ENCODE measurements around the gene DUSP12.

The DUSP12 gene

DNA sequence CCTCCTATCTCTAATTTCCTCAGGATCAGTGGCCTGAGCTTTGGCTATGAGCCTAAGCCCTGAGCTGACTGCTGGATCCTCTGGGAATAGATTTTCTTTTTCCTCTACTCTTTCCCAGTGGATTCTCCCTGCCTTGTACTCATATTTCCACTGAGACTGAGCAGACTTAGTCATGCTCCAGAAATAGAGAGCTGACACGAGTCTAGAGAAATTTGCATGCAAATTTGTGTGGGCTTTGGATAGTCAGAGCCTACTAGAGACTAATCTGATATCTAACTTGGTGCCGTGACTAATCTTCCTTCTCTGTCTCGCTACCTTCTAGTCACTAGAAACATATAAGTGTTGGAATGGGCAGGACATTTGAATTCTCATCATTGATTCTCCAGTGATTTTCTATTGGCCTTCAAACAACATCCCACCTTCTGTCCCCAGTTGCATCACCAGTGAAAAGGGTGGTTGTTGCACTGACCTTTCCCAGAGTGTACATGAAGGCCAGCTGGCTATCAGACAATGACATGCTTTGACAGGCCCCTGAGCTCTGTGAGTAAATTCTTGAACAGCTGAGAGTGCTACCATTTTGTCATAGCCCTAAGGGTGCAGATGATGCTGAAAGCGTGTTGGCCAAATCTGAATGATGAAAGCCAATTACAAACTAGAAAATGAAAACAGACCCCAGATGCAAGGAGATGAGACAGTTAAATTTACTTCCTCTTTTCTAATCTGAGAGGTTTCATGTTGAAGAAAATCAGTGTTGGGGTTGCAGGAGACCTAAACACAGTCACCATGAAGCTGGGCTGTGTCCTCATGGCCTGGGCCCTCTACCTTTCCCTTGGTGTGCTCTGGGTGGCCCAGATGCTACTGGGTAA lies 42.9 kb upstream of the DUSP12 start, which contains the start of gene FCRLA:
Gene FCRLA, plus strand, starts transcription at position 748 of the 866 bp plus-strand sequence. Its CDS starts 36 bp downstream, at position 784.
- no peak within 1 kb of the TSS for H3K27ac ChIP-seq
- no peaks in the 10 kb centered on the region for H4K20me1 ChIP-seq (ENCODE audit: insufficient read depth)
- H3K9ac ChIP-seq, result no peak within 1 kb of the TSS
- no peak within 1 kb of the TSS for H2AFZ ChIP-seq (ENCODE audit: low read depth)
- H3K4me2 ChIP-seq, result no peak within 1 kb of the TSS
- peaks cover 13% of the 10 kb centered on the region for H3K4me1 ChIP-seq (ENCODE audit: low read depth, poor library complexity, severe bottlenecking)
- H3K36me3 ChIP-seq (ENCODE audit: insufficient read depth), result no peaks in the 10 kb centered on the region
- H3K27me3 ChIP-seq (ENCODE audit: insufficient read depth, low read depth), result no peaks in the 10 kb centered on the region
- TF ChIP-seq, protein P1, sequence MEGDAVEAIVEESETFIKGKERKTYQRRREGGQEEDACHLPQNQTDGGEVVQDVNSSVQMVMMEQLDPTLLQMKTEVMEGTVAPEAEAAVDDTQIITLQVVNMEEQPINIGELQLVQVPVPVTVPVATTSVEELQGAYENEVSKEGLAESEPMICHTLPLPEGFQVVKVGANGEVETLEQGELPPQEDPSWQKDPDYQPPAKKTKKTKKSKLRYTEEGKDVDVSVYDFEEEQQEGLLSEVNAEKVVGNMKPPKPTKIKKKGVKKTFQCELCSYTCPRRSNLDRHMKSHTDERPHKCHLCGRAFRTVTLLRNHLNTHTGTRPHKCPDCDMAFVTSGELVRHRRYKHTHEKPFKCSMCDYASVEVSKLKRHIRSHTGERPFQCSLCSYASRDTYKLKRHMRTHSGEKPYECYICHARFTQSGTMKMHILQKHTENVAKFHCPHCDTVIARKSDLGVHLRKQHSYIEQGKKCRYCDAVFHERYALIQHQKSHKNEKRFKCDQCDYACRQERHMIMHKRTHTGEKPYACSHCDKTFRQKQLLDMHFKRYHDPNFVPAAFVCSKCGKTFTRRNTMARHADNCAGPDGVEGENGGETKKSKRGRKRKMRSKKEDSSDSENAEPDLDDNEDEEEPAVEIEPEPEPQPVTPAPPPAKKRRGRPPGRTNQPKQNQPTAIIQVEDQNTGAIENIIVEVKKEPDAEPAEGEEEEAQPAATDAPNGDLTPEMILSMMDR (conservative IDR thresholded peaks at IDR 0.05; ENCODE audit: low read depth, low read length), result no peak
- H3K79me2 ChIP-seq (ENCODE audit: insufficient read depth, low read depth), result no peaks in the 10 kb centered on the region
- no peak within 1 kb of the TSS for H3K4me3 ChIP-seq (IDR thresholded peaks at IDR 0.05; ENCODE audit: insufficient read depth, low read depth, low read length)

DNA sequence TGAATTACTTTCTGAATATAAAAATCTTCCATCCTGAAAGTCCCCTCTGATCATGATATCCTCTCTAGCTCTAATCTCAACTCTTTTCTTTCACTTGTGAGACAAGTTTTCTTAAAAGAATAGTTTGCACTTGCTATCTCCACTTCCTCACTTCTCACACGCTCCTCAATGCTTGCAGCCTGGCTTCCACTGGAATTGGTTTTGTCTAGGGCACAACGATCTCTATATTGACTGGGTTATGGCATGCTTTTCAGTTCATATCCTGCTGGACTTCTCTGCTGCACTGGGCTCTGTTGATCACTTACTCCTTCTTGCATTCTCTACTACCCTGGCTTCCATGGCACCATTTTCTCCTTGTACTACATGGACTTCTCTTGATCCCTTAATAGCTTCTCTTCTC lies 42.1 kb upstream of the DUSP12 start:
- Histone ChIP-seq H3K4me1 (ENCODE audit: low read depth, poor library complexity, severe bottlenecking) (peaks cover 13% of the 10 kb centered on the region), H3K4me2 (no peak overlapping the region), H4K20me1 (ENCODE audit: insufficient read depth) (no peaks in the 10 kb centered on the region), H2AFZ (ENCODE audit: low read depth) (no peak overlapping the region), H3K4me3 (IDR thresholded peaks at IDR 0.05; ENCODE audit: insufficient read depth, low read depth, low read length) (no peak overlapping the region), H3K27ac (no peak overlapping the region), H3K36me3 (ENCODE audit: insufficient read depth) (no peaks in the 10 kb centered on the region), H3K9ac (no peak overlapping the region), H3K27me3 (ENCODE audit: insufficient read depth, low read depth) (no peaks in the 10 kb centered on the region), H3K79me2 (ENCODE audit: insufficient read depth, low read depth) (no peaks in the 10 kb centered on the region)
- TF ChIP-seq, protein P1 (conservative IDR thresholded peaks at IDR 0.05; ENCODE audit: low read depth, low read length), result no peak

DNA sequence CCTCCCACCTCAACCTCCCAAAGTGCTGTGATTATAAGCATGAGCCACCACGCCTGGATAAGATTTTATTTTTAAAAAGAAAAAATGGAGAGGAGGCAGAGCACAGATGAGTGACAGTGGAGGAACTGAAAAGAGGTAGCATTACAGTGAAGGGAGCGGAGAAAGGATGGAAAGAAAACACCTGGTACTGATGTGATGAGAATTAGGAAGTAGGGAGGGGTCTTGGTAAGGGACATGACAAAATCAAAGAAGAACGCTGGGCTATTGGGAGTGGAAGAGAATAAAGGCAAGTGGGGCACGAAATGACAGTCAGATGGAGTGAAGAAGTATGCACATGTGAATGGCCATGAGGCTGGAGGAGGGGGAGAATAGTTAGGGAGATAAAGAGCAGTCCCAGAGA lies 40.2 kb upstream of the DUSP12 start:
- no peak overlapping the region for H2AFZ ChIP-seq (ENCODE audit: low read depth)
- no peak overlapping the region for H3K4me2 ChIP-seq
- no peaks in the 10 kb centered on the region for H4K20me1 ChIP-seq (ENCODE audit: insufficient read depth)
- H3K79me2 ChIP-seq (ENCODE audit: insufficient read depth, low read depth), result no peaks in the 10 kb centered on the region
- H3K4me3 ChIP-seq (IDR thresholded peaks at IDR 0.05; ENCODE audit: insufficient read depth, low read depth, low read length), result no peak overlapping the region
- H3K27me3 ChIP-seq (ENCODE audit: insufficient read depth, low read depth), result no peaks in the 10 kb centered on the region
- no peaks in the 10 kb centered on the region for H3K36me3 ChIP-seq (ENCODE audit: insufficient read depth)
- H3K27ac ChIP-seq, result no peak overlapping the region
- TF ChIP-seq, protein P1 (conservative IDR thresholded peaks at IDR 0.05; ENCODE audit: low read depth, low read length), result no peak
- peaks cover 13% of the 10 kb centered on the region for H3K4me1 ChIP-seq (ENCODE audit: low read depth, poor library complexity, severe bottlenecking)
- no peak overlapping the region for H3K9ac ChIP-seq

DNA sequence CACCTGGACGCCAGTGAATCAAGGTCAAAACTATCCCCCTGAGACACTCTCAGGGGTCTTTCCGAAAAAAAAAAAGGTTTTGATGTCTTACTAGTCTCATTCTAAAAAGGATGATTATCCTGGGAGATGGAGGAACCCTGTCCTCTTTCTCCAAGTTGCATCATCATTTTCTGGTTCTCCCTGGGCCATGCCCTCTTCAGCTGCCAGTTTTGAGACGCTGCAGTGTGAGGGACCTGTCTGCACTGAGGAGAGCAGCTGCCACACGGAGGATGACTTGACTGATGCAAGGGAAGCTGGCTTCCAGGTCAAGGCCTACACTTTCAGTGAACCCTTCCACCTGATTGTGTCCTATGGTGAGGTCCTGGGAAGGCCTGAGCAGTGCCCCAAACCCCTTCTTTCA lies 39.0 kb upstream of the DUSP12 start:
- no peak overlapping the region for H2AFZ ChIP-seq (ENCODE audit: low read depth)
- no peaks in the 10 kb centered on the region for H4K20me1 ChIP-seq (ENCODE audit: insufficient read depth)
- TF ChIP-seq, protein P1 (conservative IDR thresholded peaks at IDR 0.05; ENCODE audit: low read depth, low read length), result no peak
- H3K36me3 ChIP-seq (ENCODE audit: insufficient read depth), result no peaks in the 10 kb centered on the region
- no peak overlapping the region for H3K4me2 ChIP-seq
- peaks cover 13% of the 10 kb centered on the region for H3K4me1 ChIP-seq (ENCODE audit: low read depth, poor library complexity, severe bottlenecking)
- H3K9ac ChIP-seq, result no peak overlapping the region
- no peak overlapping the region for H3K4me3 ChIP-seq (IDR thresholded peaks at IDR 0.05; ENCODE audit: insufficient read depth, low read depth, low read length)
- no peaks in the 10 kb centered on the region for H3K79me2 ChIP-seq (ENCODE audit: insufficient read depth, low read depth)
- H3K27ac ChIP-seq, result no peak overlapping the region
- no peaks in the 10 kb centered on the region for H3K27me3 ChIP-seq (ENCODE audit: insufficient read depth, low read depth)

Measured in KMS-11 (cell line).